Body of pancreas (tissue), 4 donors: Measurements from ENCODE around the gene TMC1.

Experiments
- POLR2A ChIP-seq, 3 donors: fragments of 450-650 bp; IDR thresholded peaks; one replicate each; pipeline ENCODE4 v1.6.1; 2016; ENCODE audit warnings: antibody characterized with exemption in 3 of 3, mild to moderate bottlenecking in 2 of 3
- TF ChIP-seq, protein P1 (sequence below), 7 experiments: fragments of 450-650 bp in 4 of 7; fragments of 200-600 bp in 3 of 7; sonication (generic) in 3 of 7; IDR thresholded peaks; one replicate each; pipeline ENCODE4 v1.5.1; 2016 to 2019; ENCODE audit warnings: antibody characterized with exemption in 7 of 7

DNA sequence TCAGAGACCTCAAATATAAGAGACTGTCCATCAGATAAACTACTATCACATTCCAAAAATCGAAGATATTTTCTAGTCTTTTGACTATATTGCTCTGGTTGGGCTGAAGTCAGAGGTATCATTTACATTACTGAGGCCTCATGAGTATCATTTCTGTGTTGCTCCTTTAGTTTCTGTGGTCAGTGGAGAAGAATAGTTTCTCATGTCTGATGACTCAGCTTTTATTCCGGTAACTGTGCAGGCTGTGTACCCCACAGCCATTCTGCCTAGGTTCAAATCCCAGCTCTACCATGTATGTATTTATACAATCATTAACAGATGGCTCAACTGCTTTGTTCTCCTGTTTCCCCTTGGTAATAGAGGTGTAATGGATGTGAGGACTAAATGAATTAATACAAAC, 252.2 kb downstream of the TMC1 start:
- no peak for TF ChIP-seq POLR2A (IDR thresholded peaks at IDR 0.05)
- TF ChIP-seq, protein P1, sequence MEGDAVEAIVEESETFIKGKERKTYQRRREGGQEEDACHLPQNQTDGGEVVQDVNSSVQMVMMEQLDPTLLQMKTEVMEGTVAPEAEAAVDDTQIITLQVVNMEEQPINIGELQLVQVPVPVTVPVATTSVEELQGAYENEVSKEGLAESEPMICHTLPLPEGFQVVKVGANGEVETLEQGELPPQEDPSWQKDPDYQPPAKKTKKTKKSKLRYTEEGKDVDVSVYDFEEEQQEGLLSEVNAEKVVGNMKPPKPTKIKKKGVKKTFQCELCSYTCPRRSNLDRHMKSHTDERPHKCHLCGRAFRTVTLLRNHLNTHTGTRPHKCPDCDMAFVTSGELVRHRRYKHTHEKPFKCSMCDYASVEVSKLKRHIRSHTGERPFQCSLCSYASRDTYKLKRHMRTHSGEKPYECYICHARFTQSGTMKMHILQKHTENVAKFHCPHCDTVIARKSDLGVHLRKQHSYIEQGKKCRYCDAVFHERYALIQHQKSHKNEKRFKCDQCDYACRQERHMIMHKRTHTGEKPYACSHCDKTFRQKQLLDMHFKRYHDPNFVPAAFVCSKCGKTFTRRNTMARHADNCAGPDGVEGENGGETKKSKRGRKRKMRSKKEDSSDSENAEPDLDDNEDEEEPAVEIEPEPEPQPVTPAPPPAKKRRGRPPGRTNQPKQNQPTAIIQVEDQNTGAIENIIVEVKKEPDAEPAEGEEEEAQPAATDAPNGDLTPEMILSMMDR (IDR thresholded peaks at IDR 0.05): no peak
